Measurements from ENCODE around the gene TTC7B. TPM values are rescaled to one million over a fixed set of nuclear protein-coding genes. Genes with fewer than 3 reads are reported as not detected.

The TTC7B gene
- total RNA-seq, 1 experiment from 2014 or later = 70.6 TPM

DNA sequence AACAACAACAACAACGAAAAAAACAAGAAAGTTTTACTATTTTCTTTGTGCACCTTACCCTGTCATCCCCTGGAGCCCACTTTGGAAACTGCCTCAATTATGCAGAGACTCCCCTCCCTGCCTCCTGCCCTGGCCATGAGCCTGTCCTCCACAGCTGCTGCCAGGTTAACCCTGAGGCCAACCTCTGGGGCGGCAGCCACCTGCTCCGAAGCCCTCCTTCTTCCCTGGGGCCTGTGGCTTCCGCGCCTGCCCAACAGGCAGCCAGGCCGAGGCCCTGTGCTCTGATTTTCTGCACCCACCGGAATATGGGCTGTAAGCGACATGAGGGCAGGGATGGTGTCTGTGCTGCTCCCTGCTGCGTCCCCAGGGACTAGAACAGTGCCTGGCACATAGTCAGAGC, 236.4 kb downstream of the TTC7B start:
- CTCF ChIA-PET = no interaction called here
- no peaks in the 10 kb centered on the region for H3K36me3 ChIP-seq (ENCODE audit: control insufficient read depth in 1 of 2, insufficient read depth in 2 of 2, low read length in 2 of 2)

More for the DNA sequence above, 236.4 kb downstream of the TTC7B start:
- Histone ChIP-seq H3K27ac (ENCODE audit: low read depth, low read length) (no peak overlapping the region), H3K4me3 (replicated peaks in 1 of 2; ENCODE audit: low read depth in 1 of 2, low read length in 2 of 2) (no peak overlapping the region), H3K9me2 (ENCODE audit: insufficient read depth) (no peaks in the 10 kb centered on the region), H3K27me3 (ENCODE audit: insufficient read depth, low read length) (no peaks in the 10 kb centered on the region), H4K20me1 (ENCODE audit: insufficient read depth) (no peaks in the 10 kb centered on the region), H2AFZ (ENCODE audit: low read depth, low read length, poor library complexity, severe bottlenecking) (no peak overlapping the region), H3K4me2 (ENCODE audit: low read length) (no peak overlapping the region), H3K4me1 (ENCODE audit: control insufficient read depth in 1 of 2, insufficient read depth in 2 of 2, low read length in 2 of 2) (no peaks in the 10 kb centered on the region), H3K9me3 (ENCODE audit: control insufficient read depth in 1 of 2, insufficient read depth in 1 of 2, low read depth in 1 of 2, low read length in 2 of 2) (no peaks in the 10 kb centered on the region), H3K79me2 (ENCODE audit: insufficient read depth, low read length) (no peaks in the 10 kb centered on the region), H3K9ac (ENCODE audit: low read length) (no peak overlapping the region)
- BruUV-seq (replicated peaks) = no TSS peak
- TF ChIP-seq ELF1 (IDR thresholded peaks at IDR 0.05; ENCODE audit: borderline replicate concordance, low read depth) = no peak
- no peak for TF ChIP-seq EGR1 (IDR thresholded peaks at IDR 0.05; ENCODE audit: low read depth)
- no peak for TF ChIP-seq POLR2A (IDR thresholded peaks at IDR 0.05; ENCODE audit: borderline replicate concordance, extremely low read depth, insufficient read depth, insufficient read length)
- TF ChIP-seq, protein P1, sequence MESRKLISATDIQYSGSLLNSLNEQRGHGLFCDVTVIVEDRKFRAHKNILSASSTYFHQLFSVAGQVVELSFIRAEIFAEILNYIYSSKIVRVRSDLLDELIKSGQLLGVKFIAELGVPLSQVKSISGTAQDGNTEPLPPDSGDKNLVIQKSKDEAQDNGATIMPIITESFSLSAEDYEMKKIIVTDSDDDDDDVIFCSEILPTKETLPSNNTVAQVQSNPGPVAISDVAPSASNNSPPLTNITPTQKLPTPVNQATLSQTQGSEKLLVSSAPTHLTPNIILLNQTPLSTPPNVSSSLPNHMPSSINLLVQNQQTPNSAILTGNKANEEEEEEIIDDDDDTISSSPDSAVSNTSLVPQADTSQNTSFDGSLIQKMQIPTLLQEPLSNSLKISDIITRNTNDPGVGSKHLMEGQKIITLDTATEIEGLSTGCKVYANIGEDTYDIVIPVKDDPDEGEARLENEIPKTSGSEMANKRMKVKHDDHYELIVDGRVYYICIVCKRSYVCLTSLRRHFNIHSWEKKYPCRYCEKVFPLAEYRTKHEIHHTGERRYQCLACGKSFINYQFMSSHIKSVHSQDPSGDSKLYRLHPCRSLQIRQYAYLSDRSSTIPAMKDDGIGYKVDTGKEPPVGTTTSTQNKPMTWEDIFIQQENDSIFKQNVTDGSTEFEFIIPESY (IDR thresholded peaks at IDR 0.05; ENCODE audit: extremely low read depth, insufficient replicate concordance, low read length) = no peak
- no peak for TF ChIP-seq ZFX (IDR thresholded peaks at IDR 0.05)
- no peak for TF ChIP-seq SRF (IDR thresholded peaks at IDR 0.05; ENCODE audit: low read depth)
- TF ChIP-seq CEBPB (IDR thresholded peaks at IDR 0.05; ENCODE audit: low read depth) = no peak
- no peak for TF ChIP-seq FOSL1 (IDR thresholded peaks at IDR 0.05; ENCODE audit: low read depth)
- no peak for TF ChIP-seq CBX3 (IDR thresholded peaks at IDR 0.05; ENCODE audit: low read depth)
- no peak for TF ChIP-seq SIN3A (IDR thresholded peaks at IDR 0.05; ENCODE audit: low read depth)
- no peak for TF ChIP-seq EZH2phosphoT487 (IDR thresholded peaks at IDR 0.05; ENCODE audit: borderline replicate concordance)
- TF ChIP-seq YY1 (IDR thresholded peaks at IDR 0.05; ENCODE audit: extremely low read depth, insufficient replicate concordance, low read depth, low read length) = no peak
- no peak for TF ChIP-seq RAD21 (IDR thresholded peaks at IDR 0.05; ENCODE audit: low read depth)
- no peak for TF ChIP-seq TCF7L2 (IDR thresholded peaks at IDR 0.05; ENCODE audit: borderline replicate concordance, extremely low read depth, insufficient read depth, insufficient read length)
- TF ChIP-seq, protein P2, sequence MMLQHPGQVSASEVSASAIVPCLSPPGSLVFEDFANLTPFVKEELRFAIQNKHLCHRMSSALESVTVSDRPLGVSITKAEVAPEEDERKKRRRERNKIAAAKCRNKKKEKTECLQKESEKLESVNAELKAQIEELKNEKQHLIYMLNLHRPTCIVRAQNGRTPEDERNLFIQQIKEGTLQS (IDR thresholded peaks at IDR 0.05) = no peak
- TF ChIP-seq, protein P3, sequence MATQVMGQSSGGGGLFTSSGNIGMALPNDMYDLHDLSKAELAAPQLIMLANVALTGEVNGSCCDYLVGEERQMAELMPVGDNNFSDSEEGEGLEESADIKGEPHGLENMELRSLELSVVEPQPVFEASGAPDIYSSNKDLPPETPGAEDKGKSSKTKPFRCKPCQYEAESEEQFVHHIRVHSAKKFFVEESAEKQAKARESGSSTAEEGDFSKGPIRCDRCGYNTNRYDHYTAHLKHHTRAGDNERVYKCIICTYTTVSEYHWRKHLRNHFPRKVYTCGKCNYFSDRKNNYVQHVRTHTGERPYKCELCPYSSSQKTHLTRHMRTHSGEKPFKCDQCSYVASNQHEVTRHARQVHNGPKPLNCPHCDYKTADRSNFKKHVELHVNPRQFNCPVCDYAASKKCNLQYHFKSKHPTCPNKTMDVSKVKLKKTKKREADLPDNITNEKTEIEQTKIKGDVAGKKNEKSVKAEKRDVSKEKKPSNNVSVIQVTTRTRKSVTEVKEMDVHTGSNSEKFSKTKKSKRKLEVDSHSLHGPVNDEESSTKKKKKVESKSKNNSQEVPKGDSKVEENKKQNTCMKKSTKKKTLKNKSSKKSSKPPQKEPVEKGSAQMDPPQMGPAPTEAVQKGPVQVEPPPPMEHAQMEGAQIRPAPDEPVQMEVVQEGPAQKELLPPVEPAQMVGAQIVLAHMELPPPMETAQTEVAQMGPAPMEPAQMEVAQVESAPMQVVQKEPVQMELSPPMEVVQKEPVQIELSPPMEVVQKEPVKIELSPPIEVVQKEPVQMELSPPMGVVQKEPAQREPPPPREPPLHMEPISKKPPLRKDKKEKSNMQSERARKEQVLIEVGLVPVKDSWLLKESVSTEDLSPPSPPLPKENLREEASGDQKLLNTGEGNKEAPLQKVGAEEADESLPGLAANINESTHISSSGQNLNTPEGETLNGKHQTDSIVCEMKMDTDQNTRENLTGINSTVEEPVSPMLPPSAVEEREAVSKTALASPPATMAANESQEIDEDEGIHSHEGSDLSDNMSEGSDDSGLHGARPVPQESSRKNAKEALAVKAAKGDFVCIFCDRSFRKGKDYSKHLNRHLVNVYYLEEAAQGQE (IDR thresholded peaks at IDR 0.05; ENCODE audit: low read depth) = no peak
- TF ChIP-seq, protein P4, sequence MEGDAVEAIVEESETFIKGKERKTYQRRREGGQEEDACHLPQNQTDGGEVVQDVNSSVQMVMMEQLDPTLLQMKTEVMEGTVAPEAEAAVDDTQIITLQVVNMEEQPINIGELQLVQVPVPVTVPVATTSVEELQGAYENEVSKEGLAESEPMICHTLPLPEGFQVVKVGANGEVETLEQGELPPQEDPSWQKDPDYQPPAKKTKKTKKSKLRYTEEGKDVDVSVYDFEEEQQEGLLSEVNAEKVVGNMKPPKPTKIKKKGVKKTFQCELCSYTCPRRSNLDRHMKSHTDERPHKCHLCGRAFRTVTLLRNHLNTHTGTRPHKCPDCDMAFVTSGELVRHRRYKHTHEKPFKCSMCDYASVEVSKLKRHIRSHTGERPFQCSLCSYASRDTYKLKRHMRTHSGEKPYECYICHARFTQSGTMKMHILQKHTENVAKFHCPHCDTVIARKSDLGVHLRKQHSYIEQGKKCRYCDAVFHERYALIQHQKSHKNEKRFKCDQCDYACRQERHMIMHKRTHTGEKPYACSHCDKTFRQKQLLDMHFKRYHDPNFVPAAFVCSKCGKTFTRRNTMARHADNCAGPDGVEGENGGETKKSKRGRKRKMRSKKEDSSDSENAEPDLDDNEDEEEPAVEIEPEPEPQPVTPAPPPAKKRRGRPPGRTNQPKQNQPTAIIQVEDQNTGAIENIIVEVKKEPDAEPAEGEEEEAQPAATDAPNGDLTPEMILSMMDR (IDR thresholded peaks at IDR 0.05 in 2 of 3, conservative IDR thresholded peaks at IDR 0.05 in 1 of 3; ENCODE audit: borderline replicate concordance in 1 of 3, insufficient read depth in 1 of 3, low read depth in 2 of 3, low read length in 2 of 3) = no peak
- TF ChIP-seq POLR2AphosphoS5 (IDR thresholded peaks at IDR 0.05; ENCODE audit: low read depth, low read length) = no peak
- no peak for TF ChIP-seq EZH2 (IDR thresholded peaks at IDR 0.05)
- no peak for TF ChIP-seq ZNF274 (IDR thresholded peaks at IDR 0.05; ENCODE audit: low read depth, low read length)
- no peak for ATAC-seq
- ChIA-PET POLR2A (no interaction called here), RAD21 (ENCODE audit: low non-redundant PET in 1 of 2, low total read pairs in 2 of 2, uncharacterized antibody in 2 of 2, unreplicated experiment in 2 of 2) (no interaction called here)
- intact Hi-C loops (cut with micrococcal nuclease) = no loop called here
- DNase-seq (ENCODE audit: low read depth, low spot score) = no peak
